Head of caudate nucleus (tissue), 42 donors: ENCODE results near the gene CTIF.
A peak's percentile ranks its signal among the peaks of the same experiment; 100 is the strongest.

Experiments used
- DNase-seq, 42 donors: peaks; one replicate each; pipeline versions ENCODE4 v3.0.0 to v3.0.0-alpha.2; 2020 to 2021; ENCODE audit warnings: mixed read lengths in 7 of 42
- intact Hi-C: fragments of 100-400 bp; cut with DNase I; formaldehyde crosslinking; loops from one replicate; pipeline ENCODE4 v1.15.0; 2022

Gene CTIF

DNA sequence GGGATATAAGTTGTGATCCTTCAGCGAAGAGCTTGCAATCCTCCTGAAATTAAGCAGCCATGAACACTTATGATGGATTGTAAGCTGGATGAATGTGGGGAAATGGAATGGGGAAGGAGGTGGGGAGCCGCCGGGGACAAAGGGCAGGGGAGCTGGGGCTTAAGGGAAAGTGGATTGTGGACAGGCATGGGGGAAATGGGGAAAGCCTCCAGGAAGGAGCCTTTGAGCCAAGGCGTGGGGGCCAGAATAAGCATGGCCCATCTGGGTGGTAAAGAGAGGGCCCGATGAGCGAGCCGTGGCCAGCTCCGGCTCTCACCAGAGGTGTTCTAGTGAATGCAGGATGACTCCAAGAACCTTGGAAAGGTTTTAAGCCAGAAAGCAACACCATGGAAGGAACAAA, 288.0 kb downstream of the CTIF start:
- DNase-seq, result peak in 20 of 42 donors; percentile 1 to 41 (median 7)
- intact Hi-C loops, result no loop called here

DNA sequence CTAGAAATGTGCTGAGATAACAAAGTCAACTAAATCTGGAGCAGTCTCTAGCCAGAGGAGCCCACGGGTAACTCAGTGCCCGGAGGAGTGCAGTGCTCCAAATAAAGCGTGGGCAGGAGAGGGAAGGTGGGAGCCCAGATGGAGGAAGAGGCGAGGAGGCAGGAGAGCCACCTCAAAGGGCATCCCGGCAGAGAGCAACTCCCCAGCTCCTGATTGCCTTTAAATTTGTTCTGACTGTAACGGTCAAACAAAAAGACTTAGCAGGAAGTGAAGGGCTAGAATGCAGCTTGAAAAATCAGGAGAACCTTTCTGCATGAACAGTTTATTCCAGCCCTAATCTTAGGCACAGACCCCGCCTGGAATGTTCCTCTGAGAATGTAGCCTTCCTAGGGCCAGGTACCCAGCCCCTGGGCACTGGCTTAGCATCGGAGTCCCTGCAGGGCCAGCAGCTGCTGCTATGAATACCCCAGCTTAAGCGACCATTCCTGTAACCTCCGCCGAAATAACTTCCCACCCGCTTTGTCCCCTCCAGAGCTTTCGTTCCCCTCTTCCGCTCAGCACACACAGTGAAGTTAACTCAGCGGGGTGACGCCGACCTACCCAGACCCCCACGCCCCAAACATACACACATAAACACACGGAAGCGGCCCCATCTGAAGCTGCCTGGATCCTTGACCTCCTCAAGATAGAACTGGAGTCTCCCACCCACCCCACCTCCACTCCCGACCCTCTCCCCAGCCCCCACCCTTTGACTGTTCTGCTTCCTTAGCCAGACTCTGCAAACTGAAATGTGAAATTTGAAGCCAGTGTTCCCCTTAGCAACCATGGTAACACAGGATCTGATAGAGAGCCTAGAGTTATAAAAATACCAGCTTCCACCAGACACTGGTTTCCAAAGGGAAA, 288.7 kb downstream of the CTIF start:
- intact Hi-C loops, result no loop called here

DNA sequence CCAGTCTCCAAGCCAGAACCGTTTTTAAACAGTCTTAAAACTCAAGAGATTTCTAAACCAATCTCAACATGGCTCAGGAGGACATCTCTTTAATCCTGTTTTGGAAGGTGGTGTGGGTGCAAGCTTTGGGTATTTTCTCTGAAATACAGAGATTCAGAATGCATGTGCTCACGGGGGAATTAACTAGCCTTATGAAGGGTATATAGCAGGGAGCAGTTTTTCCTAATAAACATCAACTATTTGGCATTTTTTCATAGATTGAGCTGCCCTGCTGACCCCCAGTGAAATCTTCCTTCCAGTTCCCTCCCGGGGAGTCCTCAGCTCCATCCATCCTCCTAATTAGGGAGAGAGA, 289.3 kb downstream of the CTIF start:
- intact Hi-C loops, result no loop called here
- DNase-seq, result peak in 13 of 42 donors; percentile 0 to 34 (median 5)

More for the DNA sequence above, 288.7 kb downstream of the CTIF start:
- peak in 23 of 42 donors; percentile 4 to 42 (median 14) for DNase-seq

DNA sequence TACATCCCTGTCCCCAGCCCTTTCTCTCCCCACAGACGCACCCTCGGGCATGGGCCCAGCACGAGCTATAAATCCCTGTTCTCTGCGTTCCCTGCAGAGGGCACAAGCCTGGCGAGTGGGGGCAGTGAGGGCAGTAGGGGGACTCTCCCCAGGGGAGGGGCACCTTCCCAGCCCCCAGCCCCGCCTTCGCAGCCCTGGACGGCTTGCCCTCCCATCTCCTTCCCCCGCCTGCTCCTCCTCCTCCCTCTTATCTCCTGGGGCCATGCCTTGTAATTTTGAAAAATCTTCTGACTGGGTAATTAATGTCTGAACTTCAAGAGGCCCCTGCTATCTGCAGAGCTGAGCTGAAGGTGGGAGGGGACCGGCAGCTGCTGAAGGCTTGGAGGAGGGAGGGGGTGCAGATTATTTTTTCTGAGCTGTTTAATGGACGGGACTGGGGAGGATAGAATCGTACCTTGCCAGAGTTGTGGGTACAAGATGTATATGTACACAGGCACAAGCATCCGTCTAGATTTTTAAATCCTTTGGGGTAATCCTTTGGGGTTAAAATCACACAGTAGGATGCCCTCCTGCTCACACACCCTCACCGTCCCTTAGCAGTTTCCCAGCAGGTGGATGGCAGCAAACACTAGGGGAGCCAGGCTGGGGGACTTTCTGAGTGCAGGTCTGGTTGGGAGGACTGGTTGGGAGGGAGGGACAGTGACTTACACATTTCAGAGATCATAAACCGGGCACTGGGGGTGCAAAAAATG, 290.0 kb downstream of the CTIF start:
- intact Hi-C loops, result no loop called here
- DNase-seq, result peak in 27 of 42 donors; percentile 4 to 76 (median 29)

DNA sequence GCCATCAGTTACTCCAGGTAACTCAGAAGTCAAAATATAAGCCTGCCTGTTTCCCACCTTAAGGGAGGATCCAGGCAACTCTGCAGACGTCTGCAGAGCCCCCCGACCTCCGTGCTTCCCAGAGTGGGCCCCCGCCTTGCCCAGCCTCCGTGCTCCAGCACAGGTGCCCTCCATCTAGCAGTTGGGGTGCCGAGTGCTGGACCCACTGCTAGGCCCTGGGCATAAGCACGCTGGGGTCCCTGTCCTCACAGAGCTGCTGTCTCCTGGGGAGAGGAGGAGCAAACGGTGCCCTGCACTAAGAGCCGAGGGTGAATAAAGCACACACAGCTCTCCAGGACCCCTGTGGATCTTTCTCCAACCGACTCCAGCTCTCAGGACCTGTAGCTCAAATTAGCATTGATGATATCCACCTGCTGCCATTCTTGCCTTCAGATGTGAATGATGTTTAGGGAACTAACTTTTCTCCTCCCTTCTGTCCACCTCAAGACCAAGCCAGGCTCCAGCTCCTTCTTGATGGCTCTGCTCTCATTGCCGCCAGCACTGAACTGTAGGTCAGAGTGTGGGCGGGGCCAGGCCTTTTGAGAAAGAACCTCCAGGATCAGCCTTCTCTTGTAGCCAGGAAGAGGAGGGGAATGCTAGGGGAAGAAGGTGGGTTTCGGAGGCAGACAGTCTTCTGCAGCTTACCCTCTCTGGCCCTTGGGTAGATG, 290.8 kb downstream of the CTIF start:
- intact Hi-C loops, result no loop called here
- DNase-seq, result peak in 23 of 42 donors; percentile 1 to 41 (median 9)

DNA sequence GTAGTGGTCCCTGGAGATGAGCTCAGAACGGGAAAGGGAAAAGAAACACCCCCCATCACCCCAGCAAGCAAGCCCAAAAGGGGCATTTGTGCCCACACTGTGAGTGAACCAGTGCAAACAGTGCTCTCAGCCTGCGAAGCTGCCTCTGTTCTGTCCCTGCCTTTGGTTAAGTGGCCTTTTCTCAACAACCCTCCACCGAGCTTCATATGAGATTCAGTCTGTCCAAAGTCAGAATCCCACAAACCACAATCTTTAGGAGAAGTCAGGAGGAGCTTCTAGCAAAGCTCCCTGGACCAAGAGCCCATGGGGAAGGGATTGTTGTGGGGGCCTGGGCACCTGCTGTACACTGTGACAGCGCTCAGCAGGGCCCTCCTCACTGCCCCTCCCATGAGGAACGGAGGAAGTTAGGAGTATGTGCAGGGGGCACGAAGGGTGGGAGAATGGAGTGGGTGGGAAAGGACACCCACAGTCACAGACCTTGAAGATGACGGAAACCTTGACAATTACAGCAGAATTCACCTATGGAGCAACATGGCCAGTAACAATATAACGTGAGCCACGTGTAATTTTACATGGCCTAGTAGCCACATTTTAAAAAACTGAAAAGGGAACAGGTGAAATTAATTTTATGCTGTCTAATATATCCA, 292.4 kb downstream of the CTIF start:
- peak in 20 of 42 donors; percentile 1 to 32 (median 8) for DNase-seq
- intact Hi-C loops, result no loop called here

DNA sequence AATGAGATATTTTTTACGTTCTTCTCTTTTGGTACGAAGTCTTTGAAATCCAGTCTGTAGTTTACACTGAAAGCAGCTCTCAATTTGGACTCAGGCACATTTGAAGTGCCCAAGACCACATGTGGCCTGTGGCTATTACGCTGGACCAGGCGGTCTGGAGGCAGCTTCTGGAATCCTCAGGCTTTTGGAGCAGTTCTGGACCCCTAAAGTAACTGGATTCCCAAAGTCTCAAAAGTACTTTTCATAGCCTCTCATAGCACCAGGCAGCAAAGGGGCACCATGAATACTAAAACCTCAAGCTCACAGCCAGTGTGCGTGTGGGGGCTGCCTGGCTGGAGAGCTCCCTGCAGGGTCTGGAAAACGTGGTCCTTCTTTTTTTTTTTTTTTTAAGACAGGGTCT, 293.0 kb downstream of the CTIF start:
- intact Hi-C loops, result no loop called here
- DNase-seq, result peak in 15 of 42 donors; percentile 0 to 35 (median 4)

DNA sequence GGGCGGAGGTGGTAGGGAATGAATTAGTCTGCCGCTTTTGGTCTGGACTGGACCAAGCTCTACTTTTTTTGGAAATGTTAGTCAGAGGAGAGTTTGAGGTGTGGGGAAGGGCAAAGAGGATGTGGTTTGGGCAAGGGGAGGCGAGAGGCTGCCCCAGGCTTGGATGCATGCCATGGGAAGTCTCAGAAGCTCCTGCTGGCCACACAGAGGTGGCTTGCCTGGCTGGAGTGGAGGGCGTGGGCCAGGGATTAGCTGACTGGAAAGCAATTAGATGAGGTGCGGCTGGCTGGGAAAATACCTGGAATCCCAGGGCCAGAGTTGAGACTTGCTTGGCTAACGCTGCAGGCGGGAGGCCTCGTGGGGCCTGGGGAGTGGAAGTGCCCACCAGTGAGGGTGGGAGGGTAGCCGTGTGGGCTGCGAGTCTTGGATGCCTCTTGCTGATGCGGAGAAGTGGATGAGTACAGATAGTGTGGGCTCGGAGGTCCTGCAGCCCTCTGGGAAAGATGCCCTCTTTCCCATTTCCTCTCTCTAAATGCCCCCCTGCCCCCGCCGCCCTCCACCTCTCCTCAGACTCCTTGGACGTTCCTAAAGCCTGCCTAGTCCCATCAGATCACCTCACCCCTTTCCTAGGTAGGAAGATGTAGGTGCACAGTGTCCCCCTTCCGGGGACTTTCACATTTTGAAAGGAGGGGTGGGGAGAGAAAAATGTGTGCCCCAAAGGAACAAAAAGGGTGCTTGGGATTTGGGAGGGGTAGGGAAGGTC, 294.3 kb downstream of the CTIF start:
- peak in 26 of 42 donors; percentile 9 to 58 (median 30) for DNase-seq
- intact Hi-C loops, result no loop called here

DNA sequence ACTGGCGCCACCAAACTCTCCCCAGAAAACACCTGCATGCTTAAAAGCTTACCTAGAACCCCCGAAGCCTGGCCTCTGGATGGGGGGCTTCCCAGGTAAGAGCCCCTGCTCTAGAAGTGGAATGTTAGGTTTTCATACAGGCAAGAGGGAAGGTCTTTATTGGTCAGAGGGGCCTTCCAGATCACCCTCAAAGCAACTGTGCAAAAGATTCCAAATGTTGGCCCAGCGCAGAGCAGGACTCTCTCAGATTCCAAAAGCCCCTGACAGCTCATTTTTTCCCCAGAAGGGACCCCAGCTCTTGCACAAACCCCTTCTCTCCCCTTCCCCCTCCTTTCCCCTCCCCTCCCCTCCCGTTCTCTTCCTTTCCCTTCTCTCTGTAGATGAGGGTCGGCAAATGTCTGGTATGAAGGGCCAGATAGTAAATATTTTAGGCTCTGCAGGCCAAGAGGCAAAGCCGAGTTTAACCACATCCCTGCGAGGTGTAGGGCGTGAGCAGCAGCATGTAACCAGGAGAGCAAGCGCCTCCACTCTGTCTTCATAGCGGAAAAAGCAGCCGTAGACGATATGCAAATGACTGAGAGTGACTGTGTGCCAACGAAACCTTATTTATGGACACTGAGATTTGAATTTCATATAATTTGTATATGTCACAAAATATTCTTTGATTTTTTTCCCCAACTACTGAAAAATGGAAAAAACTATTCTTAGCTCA, 295.0 kb downstream of the CTIF start:
- DNase-seq, result peak in 19 of 42 donors; percentile 1 to 34 (median 13)
- intact Hi-C loops, result no loop called here

DNA sequence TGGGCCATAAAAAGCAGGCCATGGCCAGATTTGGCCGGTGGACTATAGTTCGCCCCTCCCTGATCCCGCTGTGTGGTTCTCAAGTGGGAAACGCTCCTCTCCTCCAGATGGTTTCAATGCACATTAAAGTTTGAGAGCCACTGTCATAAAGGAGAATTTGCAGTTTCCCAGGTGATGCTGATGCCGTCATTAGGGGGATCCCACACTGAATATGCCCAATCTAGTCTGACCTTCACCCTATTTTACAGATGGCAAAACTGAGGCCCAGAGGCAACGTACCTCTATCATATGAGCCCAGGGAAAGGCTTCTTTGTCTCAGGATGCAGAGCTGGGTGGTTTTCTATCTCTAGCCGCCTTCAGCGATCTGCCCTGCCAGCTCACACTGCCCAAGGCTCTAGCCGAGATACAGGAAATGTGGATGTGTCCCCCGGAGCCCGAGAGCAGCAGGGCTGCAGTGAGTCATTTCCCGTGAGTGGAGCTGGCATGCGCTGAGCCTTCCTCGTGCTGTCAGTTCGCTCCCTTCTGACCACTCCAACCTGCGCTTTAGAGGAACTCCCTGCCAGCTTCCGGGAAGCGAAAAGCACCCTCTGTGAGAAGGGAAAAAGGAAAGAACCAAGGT, 295.7 kb downstream of the CTIF start:
- DNase-seq, result peak in 21 of 42 donors; percentile 3 to 70 (median 45)
- intact Hi-C loops, result no loop called here

DNA sequence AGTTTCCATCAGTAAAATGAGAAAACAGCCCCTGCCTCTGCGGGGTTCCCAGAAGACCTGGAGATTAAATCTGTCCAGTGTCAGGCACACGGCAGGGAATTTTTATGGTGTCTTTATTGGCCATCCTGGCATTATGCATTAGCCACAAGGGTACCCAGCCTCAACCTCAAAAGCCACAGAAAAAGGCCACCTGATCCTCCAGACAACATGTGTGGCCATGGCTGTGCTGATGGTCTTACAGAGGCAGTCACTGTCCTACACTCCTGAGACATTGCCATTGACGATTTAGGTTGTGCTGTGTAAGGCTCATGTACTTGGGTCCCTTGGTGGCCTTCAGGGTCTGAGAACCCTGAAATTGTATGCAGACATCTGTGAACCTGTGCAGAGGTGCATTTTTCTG, 296.3 kb downstream of the CTIF start:
- intact Hi-C loops, result no loop called here
- peak in 5 of 42 donors; percentile 2 to 10 (median 6) for DNase-seq

DNA sequence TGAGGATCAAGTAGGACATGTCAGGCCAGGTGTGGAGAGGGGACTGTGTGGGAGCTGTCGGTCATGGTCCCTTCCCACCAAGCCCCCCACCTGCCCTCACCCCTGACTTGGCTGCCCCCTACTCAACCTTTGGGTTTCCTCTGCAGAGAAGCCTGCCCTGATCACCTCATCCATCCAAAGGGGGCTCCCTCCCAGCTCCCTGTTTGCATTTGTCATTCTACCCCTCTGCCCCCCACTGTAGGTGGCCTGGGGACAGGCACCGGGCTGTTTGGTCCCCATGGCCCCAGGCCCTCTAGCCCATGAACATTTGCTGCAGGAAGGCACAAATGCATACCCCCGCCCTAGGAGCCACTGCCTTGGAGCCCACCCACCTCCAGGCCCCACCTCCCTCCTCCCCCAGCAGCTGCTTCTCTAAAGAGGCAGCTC, 296.9 kb downstream of the CTIF start:
- intact Hi-C loops, result no loop called here
- peak in 2 of 42 donors; percentile 2 to 5 for DNase-seq

DNA sequence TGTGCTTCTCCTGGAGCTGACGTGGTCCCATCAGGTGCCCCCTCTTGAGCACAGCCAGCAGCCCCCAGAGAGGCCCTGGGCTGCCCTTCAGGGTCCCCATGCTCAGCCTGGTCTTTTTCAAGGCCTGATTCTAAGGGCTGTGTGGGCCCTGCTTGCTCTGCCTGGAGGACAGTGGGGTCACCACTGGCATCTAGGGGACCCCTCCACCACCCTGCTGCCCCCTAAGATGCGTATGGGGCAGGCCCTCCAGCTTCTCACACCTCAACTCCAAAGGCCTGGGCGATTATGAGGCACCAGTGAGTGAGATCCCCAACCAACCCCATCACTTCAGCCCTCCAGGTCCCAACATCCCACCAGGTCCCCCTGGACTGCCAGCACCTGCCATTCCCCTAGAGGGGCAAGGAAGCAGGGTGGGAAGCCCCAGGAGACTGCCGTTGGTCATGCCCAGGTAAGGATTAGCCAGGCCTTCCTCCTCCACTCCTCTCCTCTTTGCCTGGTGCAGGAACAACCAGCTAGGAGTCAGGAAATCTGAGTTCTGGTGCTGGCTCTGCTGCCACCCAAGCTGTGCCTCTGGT, 297.5 kb downstream of the CTIF start:
- peak in 1 of 42 donors; percentile 11 for DNase-seq
- intact Hi-C loops, result no loop called here

DNA sequence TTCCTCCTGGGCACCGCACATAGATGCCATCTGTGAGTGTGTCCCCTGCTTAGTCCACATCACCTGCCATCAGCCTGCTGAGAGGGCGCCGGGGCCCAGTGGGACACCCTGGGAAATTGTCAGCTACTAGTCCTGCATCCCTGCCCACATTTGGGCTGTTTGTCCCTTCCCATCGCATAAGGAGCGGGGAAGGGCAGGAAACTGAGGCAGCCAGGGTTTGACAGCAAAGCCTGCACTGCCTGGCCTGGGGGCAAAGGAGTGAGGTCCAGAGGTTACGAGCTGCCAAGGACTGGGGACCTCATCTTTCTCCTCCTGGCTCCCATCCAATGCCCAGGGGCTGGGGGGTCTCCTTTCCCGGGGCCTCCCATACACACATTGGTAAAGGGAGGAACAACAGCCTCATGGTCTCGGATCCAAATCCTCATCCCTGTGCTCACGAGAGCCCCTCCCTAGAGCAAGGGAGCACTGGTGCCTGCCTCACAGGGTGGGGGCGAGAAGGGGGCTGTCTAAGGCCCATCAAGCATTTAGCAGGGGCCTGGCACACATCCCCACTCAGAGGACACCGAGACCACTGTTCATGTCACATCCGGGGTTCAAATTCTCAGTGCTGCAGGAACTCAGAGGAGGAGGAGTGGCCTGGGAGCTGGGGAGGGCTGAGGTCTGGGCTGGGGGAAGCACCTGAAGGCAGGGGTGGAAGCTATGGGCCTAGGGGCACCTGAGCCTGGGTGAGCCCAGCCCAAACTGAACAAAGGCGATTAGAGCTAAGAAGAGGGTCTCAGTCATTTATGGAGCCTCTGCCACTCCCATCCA, 298.2 kb downstream of the CTIF start:
- intact Hi-C loops, result no loop called here
- DNase-seq, result peak in 2 of 42 donors; percentile 6

DNA sequence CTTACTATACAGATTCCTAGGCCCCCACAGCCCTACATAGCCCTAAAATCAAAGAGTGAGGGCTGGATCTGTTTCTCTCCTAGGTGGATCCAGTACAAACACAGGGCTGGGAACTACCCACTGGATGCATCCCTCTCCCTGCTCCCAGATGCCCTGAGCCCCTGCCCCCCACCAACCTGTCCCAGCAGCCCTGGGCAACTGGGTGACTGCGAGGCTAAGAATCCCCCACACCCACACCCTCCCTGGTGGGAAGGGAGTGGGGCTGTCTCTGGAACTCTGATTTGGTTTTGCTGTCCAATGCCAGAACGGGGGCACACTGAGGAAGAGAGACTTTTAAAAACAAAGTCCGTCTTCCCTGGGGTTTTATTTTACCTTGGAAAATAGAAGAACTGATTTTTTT, 298.8 kb downstream of the CTIF start:
- intact Hi-C loops, result no loop called here
- DNase-seq, result no peak
